Esophagus muscularis mucosa (tissue), 4 donors: ENCODE results near the gene PIGBOS1. TPM values are rescaled to one million over a fixed set of nuclear protein-coding genes. Genes with fewer than 3 reads are reported as not detected.

Experiments used
- DNase-seq: peaks from one replicate; pipeline ENCODE4 v3.0.0-alpha.2; 2017; ENCODE audit errors: extremely low spot score
- H3K27ac ChIP-seq, 4 donors: fragments of 200-600 bp; sonication (generic); replicated peaks in 1 of 4; 1 replicate in 3 of 4; 2 replicates in 1 of 4; pipeline ENCODE4 v1.5.1; 2016 to 2019; ENCODE audit warnings: mild to moderate bottlenecking in 1 of 4
- H3K27me3 ChIP-seq, 4 donors: fragments of 200-600 bp; sonication (generic); one replicate each; pipeline versions ENCODE4 v1.5.1 to v1.6.0; 2016 to 2019
- H3K36me3 ChIP-seq, 4 donors: fragments of 200-600 bp; sonication (generic); one replicate each; pipeline ENCODE4 v1.5.1; 2016 to 2019
- H3K4me1 ChIP-seq, 4 donors: fragments of 200-600 bp; sonication (generic); one replicate each; pipeline ENCODE4 v1.5.1; 2016 to 2019
- H3K4me3 ChIP-seq, 4 donors: fragments of 200-600 bp; sonication (generic); 1 replicate in 2 of 4; 2 replicates in 2 of 4; pipeline ENCODE4 v1.5.1; 2016 to 2019; ENCODE audit warnings: mild to moderate bottlenecking in 4 of 4, moderate library complexity in 1 of 4
- H3K9me3 ChIP-seq, 4 donors: fragments of 200-600 bp; sonication (generic); 1 replicate in 3 of 4; 2 replicates in 1 of 4; pipeline ENCODE4 v1.5.1; 2016 to 2019
- CTCF ChIP-seq, 3 experiments: fragments of 200-600 bp in 2 of 3; fragments of 450-650 bp in 1 of 3; sonication (generic) in 2 of 3; IDR thresholded peaks; one replicate each; pipeline ENCODE4 v1.5.1; 2017 to 2019; ENCODE audit warnings: antibody characterized with exemption in 3 of 3, mild to moderate bottlenecking in 2 of 3, moderate library complexity in 1 of 3
- EP300 ChIP-seq: sonication (generic); formaldehyde crosslinking; IDR thresholded peaks from one replicate; pipeline ENCODE4 v1.6.1; 2017; ENCODE audit warnings: antibody characterized with exemption
- POLR2A ChIP-seq: fragments of 450-650 bp; IDR thresholded peaks from one replicate; pipeline ENCODE4 v1.6.1; 2017; ENCODE audit warnings: antibody characterized with exemption, moderate library complexity, mild to moderate bottlenecking, low read depth
- POLR2AphosphoS5 ChIP-seq, 2 donors: sonication (generic); formaldehyde crosslinking; IDR thresholded peaks; one replicate each; pipeline ENCODE4 v1.6.1; 2017; ENCODE audit warnings: antibody characterized with exemption in 2 of 2
- WGBS: methylation state at CpG from one replicate; pipeline ENCODE4 v1.1.5; 2018; 5-methylcytosine and 5-hydroxymethylcytosine counted together
- intact Hi-C: fragments of 100-400 bp; cut with DNase I; formaldehyde crosslinking; loops from one replicate; pipeline ENCODE4 v1.15.1; 2023
- total RNA-seq, 4 donors: library from RNA; depleted of rRNA; stranded (reverse); fragments of >200 nt; gene quantifications; one replicate each; pipeline versions ENCODE4 v1.1.0 to v1.2.1, GENCODE V29; 2016

Gene PIGBOS1
- total RNA-seq, 4 donors from 2014 or later, result 10.6 to 21.6 (median 14.4) TPM

GRCh38 chr15:55360256-55360655 is 41.3 kb upstream of the PIGBOS1 start:
- Histone ChIP-seq H3K36me3 (peaks cover 13 to 79% (median 47%) of the 10 kb centered on the region in 4 donors), H3K27me3 (no peaks in the 10 kb centered on the region), H3K9me3 (no peaks in the 10 kb centered on the region), H3K4me1 (no peaks in the 10 kb centered on the region), H3K4me3 (no peak overlapping the region), H3K27ac (no peak overlapping the region)
- WGBS, result 60% methylated on average over 6 of the region's 6 CpGs
- intact Hi-C loops, result no loop called here
- no peak for DNase-seq
- no peak for TF ChIP-seq POLR2AphosphoS5 (IDR thresholded peaks at IDR 0.05)
- no peak for TF ChIP-seq POLR2A
- no peak for TF ChIP-seq EP300

GRCh38 chr15:55358471-55358870 is 39.5 kb upstream of the PIGBOS1 start:
- peaks cover 12 to 83% (median 42%) of the 10 kb centered on the region in 4 donors for H3K36me3 ChIP-seq
- intact Hi-C loops, result no loop called here
- no peak overlapping the region for H3K4me3 ChIP-seq
- H3K4me1 ChIP-seq, result no peaks in the 10 kb centered on the region
- TF ChIP-seq EP300 (no peak), POLR2AphosphoS5 (IDR thresholded peaks at IDR 0.05) (no peak), CTCF (IDR thresholded peaks at IDR 0.05) (no peak), POLR2A (no peak)
- no peaks in the 10 kb centered on the region for H3K27me3 ChIP-seq
- H3K27ac ChIP-seq, result no peak overlapping the region
- no peaks in the 10 kb centered on the region for H3K9me3 ChIP-seq
- no peak for DNase-seq

- 88% methylated on average over 2 of the region's 2 CpGs for WGBS
- intact Hi-C loops, result no loop called here
- DNase-seq, result no peak
- no peaks in the 10 kb centered on the region for H3K27me3 ChIP-seq
- no peaks in the 10 kb centered on the region for H3K9me3 ChIP-seq
- H3K36me3 ChIP-seq, result peaks cover 12 to 80% (median 38%) of the 10 kb centered on the region in 4 donors
- no peaks in the 10 kb centered on the region for H3K4me1 ChIP-seq
- no peak overlapping the region for H3K4me3 ChIP-seq
- TF ChIP-seq CTCF (IDR thresholded peaks at IDR 0.05), result no peak
- H3K27ac ChIP-seq, result no peak overlapping the region
These were observed 38.9 kb upstream of the PIGBOS1 start for GRCh38 chr15:55357774-55358173.

- Histone ChIP-seq H3K9me3 (no peaks in the 10 kb centered on the region), H3K4me3 (no peak overlapping the region), H3K4me1 (no peaks in the 10 kb centered on the region), H3K27me3 (no peaks in the 10 kb centered on the region), H3K27ac (no peak overlapping the region), H3K36me3 (peaks cover 8 to 82% (median 37%) of the 10 kb centered on the region in 4 donors)
- DNase-seq, result no peak
- TF ChIP-seq CTCF (IDR thresholded peaks at IDR 0.05), result no peak
- no peak for TF ChIP-seq POLR2A
- no peak for TF ChIP-seq POLR2AphosphoS5 (IDR thresholded peaks at IDR 0.05)
- TF ChIP-seq EP300, result no peak
- WGBS, result 98% methylated on average over 5 of the region's 5 CpGs
- intact Hi-C loops, result no loop called here
These were observed 38.2 kb upstream of the PIGBOS1 start for GRCh38 chr15:55356985-55357585.

- TF ChIP-seq EP300, result no peak
- no peak overlapping the region for H3K27ac ChIP-seq
- no peaks in the 10 kb centered on the region for H3K9me3 ChIP-seq
- no peak for DNase-seq
- no peaks in the 10 kb centered on the region for H3K4me1 ChIP-seq
- no peaks in the 10 kb centered on the region for H3K27me3 ChIP-seq
- intact Hi-C loops, result no loop called here
- no peak overlapping the region for H3K4me3 ChIP-seq
- WGBS, result 88% methylated on average over 2 of the region's 2 CpGs
- peaks cover 0 to 60% (median 23%) of the 10 kb centered on the region in 4 donors for H3K36me3 ChIP-seq
These were observed 34.1 kb upstream of the PIGBOS1 start for GRCh38 chr15:55353025-55353424.

- no peaks in the 10 kb centered on the region for H3K9me3 ChIP-seq
- no peaks in the 10 kb centered on the region for H3K4me1 ChIP-seq
- TF ChIP-seq EP300 (no peak), POLR2A (no peak), CTCF (IDR thresholded peaks at IDR 0.05) (no peak), POLR2AphosphoS5 (IDR thresholded peaks at IDR 0.05) (no peak)
- no peak overlapping the region for H3K27ac ChIP-seq
- intact Hi-C loops, result no loop called here
- no peak for DNase-seq
- no peak overlapping the region for H3K4me3 ChIP-seq
- peaks cover 0 to 37% (median 11%) of the 10 kb centered on the region in 4 donors for H3K36me3 ChIP-seq
- 100% methylated on average over 2 of the region's 2 CpGs for WGBS
- H3K27me3 ChIP-seq, result no peaks in the 10 kb centered on the region
These were observed 30.4 kb upstream of the PIGBOS1 start for GRCh38 chr15:55349282-55349681.
